D721Med (cell line): ENCODE data around the gene NR4A2.

Source experiments
- DNase-seq: peaks from one replicate; pipeline ENCODE4 v3.0.0; 2011; ENCODE audit warnings: low spot score; ENCODE audit not compliant: insufficient read length
- FAIRE-seq: peaks from 2 replicates; lab custom pipeline; 2011; peaks lifted over from hg19 to GRCh38; lab: Jason Lieb, UNC
- TF ChIP-seq, protein P1 (sequence below): IDR thresholded peaks from 2 replicates; pipeline ENCODE4 v1.5.1; 2012; ENCODE audit warnings: mild to moderate bottlenecking, control low read depth; ENCODE audit not compliant: insufficient read depth; ENCODE audit errors: missing control alignments

NR4A2 gene

DNA sequence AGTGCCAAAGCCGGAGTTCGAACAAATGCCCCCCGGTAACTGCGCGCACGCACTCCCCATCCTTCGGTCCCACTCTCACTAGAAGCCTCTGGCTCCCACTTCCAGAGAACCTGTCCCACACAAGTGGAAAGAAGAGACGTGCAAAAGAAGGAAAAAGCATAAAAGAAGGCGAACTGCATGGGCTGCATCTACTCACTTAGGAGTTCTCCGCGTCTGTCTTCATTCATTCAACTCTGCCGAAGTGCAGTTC, 312 bp downstream of the NR4A2 start:
- TF ChIP-seq, protein P1, sequence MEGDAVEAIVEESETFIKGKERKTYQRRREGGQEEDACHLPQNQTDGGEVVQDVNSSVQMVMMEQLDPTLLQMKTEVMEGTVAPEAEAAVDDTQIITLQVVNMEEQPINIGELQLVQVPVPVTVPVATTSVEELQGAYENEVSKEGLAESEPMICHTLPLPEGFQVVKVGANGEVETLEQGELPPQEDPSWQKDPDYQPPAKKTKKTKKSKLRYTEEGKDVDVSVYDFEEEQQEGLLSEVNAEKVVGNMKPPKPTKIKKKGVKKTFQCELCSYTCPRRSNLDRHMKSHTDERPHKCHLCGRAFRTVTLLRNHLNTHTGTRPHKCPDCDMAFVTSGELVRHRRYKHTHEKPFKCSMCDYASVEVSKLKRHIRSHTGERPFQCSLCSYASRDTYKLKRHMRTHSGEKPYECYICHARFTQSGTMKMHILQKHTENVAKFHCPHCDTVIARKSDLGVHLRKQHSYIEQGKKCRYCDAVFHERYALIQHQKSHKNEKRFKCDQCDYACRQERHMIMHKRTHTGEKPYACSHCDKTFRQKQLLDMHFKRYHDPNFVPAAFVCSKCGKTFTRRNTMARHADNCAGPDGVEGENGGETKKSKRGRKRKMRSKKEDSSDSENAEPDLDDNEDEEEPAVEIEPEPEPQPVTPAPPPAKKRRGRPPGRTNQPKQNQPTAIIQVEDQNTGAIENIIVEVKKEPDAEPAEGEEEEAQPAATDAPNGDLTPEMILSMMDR = no peak
- FAIRE-seq (no peak), DNase-seq (no peak)

- TF ChIP-seq, protein P1 = no peak
- FAIRE-seq = no peak
Observed at GRCh38 chr2:156331572-156332283, 793 bp downstream of the NR4A2 start.

DNA sequence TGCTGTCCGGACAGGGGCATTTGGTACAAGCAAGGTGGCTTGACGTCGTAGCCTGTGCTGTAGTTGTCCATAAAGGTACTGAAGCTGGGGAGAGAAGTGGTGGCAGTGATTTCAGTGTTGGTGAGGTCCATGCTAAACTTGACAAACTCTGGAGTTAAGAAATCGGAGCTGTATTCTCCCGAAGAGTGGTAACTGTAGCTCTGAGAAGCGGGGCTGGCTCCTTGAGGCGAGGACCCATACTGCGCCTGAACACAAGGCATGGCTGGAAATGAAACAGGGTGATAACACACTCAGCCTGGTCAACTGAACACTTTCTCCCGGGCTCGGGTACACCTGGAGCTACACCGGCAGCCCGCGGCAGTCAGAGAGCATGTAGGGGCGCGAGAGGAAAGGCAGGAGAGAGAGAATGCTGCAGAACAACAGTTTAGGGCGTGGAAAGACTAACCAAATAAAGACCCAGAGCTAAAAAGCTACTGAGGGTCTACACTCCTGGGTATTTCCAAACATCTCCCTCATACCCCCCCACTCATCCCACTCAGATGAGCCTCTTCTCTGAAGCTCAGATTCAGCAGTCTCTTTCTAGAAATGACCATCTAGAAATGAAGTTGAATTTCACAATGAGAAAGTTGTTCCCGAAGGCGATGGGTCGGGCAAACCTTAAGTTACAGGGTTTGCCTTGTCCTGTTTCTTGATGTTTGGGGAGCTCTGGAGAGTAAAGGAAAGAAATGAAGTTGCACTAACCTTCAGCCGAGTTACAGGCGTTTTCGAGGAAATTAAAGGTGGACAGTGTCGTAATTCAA, 2.4 kb downstream of the NR4A2 start:
- DNase-seq = no peak
- TF ChIP-seq, protein P1 = no peak
- FAIRE-seq = no peak

More at GRCh38 chr2:156331572-156332283, 793 bp downstream of the NR4A2 start:
- DNase-seq = no peak

- no peak for DNase-seq
- TF ChIP-seq, protein P1 = no peak
- FAIRE-seq = no peak
Observed at GRCh38 chr2:156329031-156329926, 3.2 kb downstream of the NR4A2 start.

DNA sequence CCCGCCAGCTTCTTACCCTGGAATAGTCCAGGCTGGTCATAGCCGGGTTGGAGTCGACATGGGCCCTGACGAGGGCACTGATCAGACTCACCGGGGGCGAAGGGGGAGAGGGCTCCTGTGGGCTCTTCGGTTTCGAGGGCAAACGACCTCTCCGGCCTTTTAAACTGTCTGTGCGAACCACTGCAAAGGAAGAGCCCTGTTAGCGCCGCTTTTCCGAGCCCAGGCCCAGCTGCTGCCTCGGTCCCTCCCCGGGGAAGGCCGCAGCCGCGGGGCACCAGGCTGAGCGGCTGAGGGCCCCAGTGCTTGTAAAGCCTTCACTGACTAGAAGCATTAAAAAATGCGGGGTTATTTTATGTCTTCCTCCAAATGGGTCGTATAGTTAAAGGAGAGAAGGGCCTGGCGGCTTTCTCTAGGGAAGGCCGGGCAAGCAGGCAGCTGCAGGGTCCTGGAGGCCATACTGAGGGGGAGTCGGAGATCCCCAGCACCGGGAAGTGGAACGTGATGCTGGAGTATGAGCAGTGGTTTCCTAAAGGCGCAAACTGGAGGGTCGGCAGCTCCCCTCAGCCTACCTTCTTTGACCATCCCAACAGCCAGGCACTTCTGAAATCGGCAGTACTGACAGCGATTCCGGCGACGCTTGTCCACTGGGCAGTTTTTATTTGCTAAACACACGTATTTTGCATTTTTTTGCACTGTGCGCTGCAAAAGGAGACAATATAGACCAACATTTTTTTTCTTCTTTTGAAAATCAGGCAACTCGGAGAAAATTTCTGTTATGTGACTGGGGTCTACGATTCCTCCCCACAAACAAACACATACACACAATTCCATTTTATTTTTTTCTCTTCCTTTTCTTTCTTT, 4.5 kb downstream of the NR4A2 start:
- DNase-seq = no peak
- no peak for FAIRE-seq
- TF ChIP-seq, protein P1 = no peak

- FAIRE-seq = no peak
- DNase-seq = no peak
- TF ChIP-seq, protein P1 = no peak
Observed at GRCh38 chr2:156326526-156327095, 5.9 kb downstream of the NR4A2 start.
